Upper lobe of left lung (tissue), 6 donors: ENCODE data around the gene CYSRT1. TPM values are rescaled to one million over a fixed set of nuclear protein-coding genes. Genes with fewer than 3 reads are reported as not detected.
"Not testable (repeated sequence)": the region's sequence is repeated elsewhere in the genome, so short reads cannot be mapped to it uniquely, and the experiment has no call there.

Source experiments
- ATAC-seq, 2 donors: fragments of 200-7000 bp; cut with Tn5 transposase; one replicate each; pipeline ENCODE4 v1.9.1; 2022; ENCODE audit warnings: mild to moderate bottlenecking in 2 of 2, moderate library complexity in 2 of 2; ENCODE audit not compliant: low FRiP score in 2 of 2
- DNase-seq, 2 donors: peaks; one replicate each; pipeline ENCODE4 v3.0.0-alpha.2; 2019 to 2020
- H3K27ac ChIP-seq, 4 donors: fragments of 200-600 bp; sonication (generic); one replicate each; pipeline ENCODE4 v1.5.1; 2016 to 2019
- H3K27me3 ChIP-seq, 4 donors: fragments of 200-600 bp; sonication (generic); one replicate each; pipeline ENCODE4 v1.5.1; 2017 to 2019
- H3K36me3 ChIP-seq, 4 donors: fragments of 200-600 bp; sonication (generic); one replicate each; pipeline ENCODE4 v1.5.1; 2016 to 2019
- H3K4me1 ChIP-seq, 4 donors: fragments of 200-600 bp; sonication (generic); one replicate each; pipeline ENCODE4 v1.5.1; 2018 to 2019
- H3K4me3 ChIP-seq, 4 donors: fragments of 200-600 bp; sonication (generic); one replicate each; pipeline ENCODE4 v1.5.1; 2017 to 2019; ENCODE audit warnings: mild to moderate bottlenecking in 2 of 4, moderate library complexity in 1 of 4
- H3K9me3 ChIP-seq, 4 donors: fragments of 200-600 bp; sonication (generic); one replicate each; pipeline ENCODE4 v1.5.1; 2018 to 2019
- CTCF ChIP-seq, 6 experiments: fragments of 450-650 bp in 4 of 6; fragments of 200-600 bp in 2 of 6; sonication (generic) in 2 of 6; IDR thresholded peaks; one replicate each; pipeline ENCODE4 v1.5.1; 2016 to 2019; ENCODE audit warnings: antibody characterized with exemption in 6 of 6
- EP300 ChIP-seq, 4 donors: sonication (generic); formaldehyde crosslinking; IDR thresholded peaks; one replicate each; pipeline ENCODE4 v1.5.1; 2017; ENCODE audit warnings: antibody characterized with exemption in 4 of 4, control low read depth in 2 of 4
- POLR2A ChIP-seq, 4 donors: fragments of 450-650 bp; IDR thresholded peaks; one replicate each; pipeline ENCODE4 v1.5.1; 2016 to 2017; ENCODE audit warnings: antibody characterized with exemption in 4 of 4, mild to moderate bottlenecking in 2 of 4
- POLR2AphosphoS5 ChIP-seq, 2 donors: sonication (generic); formaldehyde crosslinking; IDR thresholded peaks; one replicate each; pipeline ENCODE4 v1.5.1; 2017; ENCODE audit warnings: antibody characterized with exemption in 2 of 2
- WGBS, 2 donors: methylation state at CpG; one replicate each; pipeline ENCODE4 v1.1.5; 2017 to 2018; 5-methylcytosine and 5-hydroxymethylcytosine counted together
- total RNA-seq, 6 donors: library from RNA; depleted of rRNA in 4 of 6; stranded (reverse); fragments of >200 nt in 4 of 6; gene quantifications; one replicate each; pipeline versions ENCODE4 v1.1.0 to v1.2.1, GENCODE V29; 2016 to 2021
- donor health status: DM: no; HTN: no; CAD: no; lungs with moderate emphysema.
- donor health status: DM: no; HTN: yes; CAD: no; lungs with severe emphysema.

The CYSRT1 gene
- total RNA-seq, 6 donors from 2014 or later, result 0.20 to 2.0 (median 0.97) TPM; not detected in 1

GRCh38 chr9:137262173-137262908, 37.4 kb downstream of the CYSRT1 start:
- peaks cover 0 to 13% (median 1%) of the 10 kb centered on the region in 4 donors for H3K4me1 ChIP-seq
- DNase-seq, ATAC-seq, H3K27me3 ChIP-seq, H3K9me3 ChIP-seq, H3K4me3 ChIP-seq, H3K27ac ChIP-seq: not testable (repeated sequence)
- peaks cover 14 to 58% (median 41%) of the 10 kb centered on the region in 4 donors for H3K36me3 ChIP-seq
- TF ChIP-seq CTCF (IDR thresholded peaks at IDR 0.05), result peak; percentile 29 to 61 (median 44)
- WGBS, 2 donors, result 39 to 50% methylated on average over 9 to 15 of the region's 15 CpGs

GRCh38 chr9:137262909-137263285, 37.9 kb downstream of the CYSRT1 start:
- Histone ChIP-seq H3K27me3 (no peaks in the 10 kb centered on the region), H3K4me1 (peaks cover 2 to 18% (median 7%) of the 10 kb centered on the region in 4 donors), H3K4me3 (no peak overlapping the region), H3K27ac (no peak overlapping the region), H3K36me3 (peaks cover 14 to 60% (median 43%) of the 10 kb centered on the region in 4 donors), H3K9me3 (no peaks in the 10 kb centered on the region)
- 82 to 90% methylated on average over 16 to 24 of the region's 24 CpGs for WGBS, 2 donors
- ATAC-seq (peak in 1 of 2 donors; percentile 28), DNase-seq (peak in 1 of 2 donors; percentile 80)
- TF ChIP-seq CTCF (IDR thresholded peaks at IDR 0.05) (no peak), POLR2A (IDR thresholded peaks at IDR 0.05) (no peak), EP300 (IDR thresholded peaks at IDR 0.05) (no peak), POLR2AphosphoS5 (IDR thresholded peaks at IDR 0.05) (no peak)

GRCh38 chr9:137263506-137263905, 38.5 kb downstream of the CYSRT1 start:
- Histone ChIP-seq H3K27me3 (no peaks in the 10 kb centered on the region), H3K27ac (no peak overlapping the region), H3K36me3 (peaks cover 14 to 58% (median 40%) of the 10 kb centered on the region in 4 donors), H3K4me1 (peaks cover 8 to 24% (median 13%) of the 10 kb centered on the region in 4 donors), H3K9me3 (no peaks in the 10 kb centered on the region), H3K4me3 (no peak overlapping the region)
- WGBS, 2 donors, result 80 to 86% methylated on average over 9 to 10 of the region's 10 CpGs
- no peak for TF ChIP-seq POLR2AphosphoS5 (IDR thresholded peaks at IDR 0.05)
- TF ChIP-seq EP300 (IDR thresholded peaks at IDR 0.05), result no peak
- TF ChIP-seq CTCF (IDR thresholded peaks at IDR 0.05), result no peak
- TF ChIP-seq POLR2A (IDR thresholded peaks at IDR 0.05), result no peak
- DNase-seq, result no peak
- peak in 1 of 2 donors; percentile 20 for ATAC-seq

- 94 to 97% methylated on average over 18 to 22 of the region's 22 CpGs for WGBS, 2 donors
- DNase-seq (no peak), ATAC-seq (no peak)
- Histone ChIP-seq H3K27me3 (no peaks in the 10 kb centered on the region), H3K27ac (no peak overlapping the region), H3K36me3 (peaks cover 11 to 53% (median 36%) of the 10 kb centered on the region in 4 donors), H3K9me3 (no peaks in the 10 kb centered on the region), H3K4me3 (no peak overlapping the region), H3K4me1 (peaks cover 14 to 30% (median 18%) of the 10 kb centered on the region in 4 donors)
- TF ChIP-seq POLR2AphosphoS5 (IDR thresholded peaks at IDR 0.05) (no peak), POLR2A (IDR thresholded peaks at IDR 0.05) (no peak), CTCF (IDR thresholded peaks at IDR 0.05) (no peak), EP300 (IDR thresholded peaks at IDR 0.05) (no peak)
These were observed 39.1 kb downstream of the CYSRT1 start for GRCh38 chr9:137264067-137264466.
